C1 segment of cervical spinal cord (tissue), 14 donors: Measurements from ENCODE around the gene ELF5.

Experiments used
- DNase-seq, 14 donors: peaks; one replicate each; lab custom pipeline; 2025; lab: John Stamatoyannopoulos, UW

The ELF5 gene

DNA sequence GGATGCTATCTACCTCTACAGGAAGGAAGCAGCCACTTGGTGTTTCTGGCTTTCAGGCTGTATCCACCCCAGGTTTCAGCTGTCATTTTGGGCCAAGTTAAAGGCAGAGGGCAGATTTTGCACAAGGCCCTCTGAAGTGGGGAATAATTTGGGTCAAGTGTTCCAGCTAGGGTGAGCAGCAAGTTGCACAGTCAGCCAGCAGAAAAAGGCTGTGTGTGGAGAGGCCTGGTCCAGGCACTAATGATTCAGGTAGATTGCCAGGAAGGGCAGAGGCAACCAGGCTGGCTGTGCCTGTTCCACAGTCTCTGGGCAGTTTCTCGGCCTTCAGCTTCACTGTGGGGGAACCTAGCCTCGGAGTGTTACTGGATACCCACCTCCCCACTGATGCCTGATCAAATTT lies 8.6 kb upstream of the ELF5 start:
- no peak for DNase-seq

DNA sequence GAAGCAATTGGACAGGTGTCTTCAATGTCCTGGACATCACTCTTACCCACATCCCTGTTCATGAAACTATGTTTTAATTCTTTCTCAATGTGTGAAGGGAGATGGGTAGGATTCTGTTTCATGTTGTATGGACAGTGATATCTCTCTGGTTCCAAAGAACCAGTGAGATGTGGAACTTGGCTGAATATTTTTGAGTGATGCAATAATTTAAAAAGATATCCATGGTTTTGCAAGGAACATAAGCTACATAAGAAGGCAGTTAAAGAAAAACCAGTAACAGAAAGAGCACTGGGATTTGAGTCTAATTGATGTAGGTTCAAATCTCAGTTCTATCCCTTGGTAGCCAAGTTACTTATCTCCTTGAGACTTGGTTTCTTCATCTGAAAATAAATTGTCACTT lies 7.7 kb upstream of the ELF5 start:
- DNase-seq = no peak

DNA sequence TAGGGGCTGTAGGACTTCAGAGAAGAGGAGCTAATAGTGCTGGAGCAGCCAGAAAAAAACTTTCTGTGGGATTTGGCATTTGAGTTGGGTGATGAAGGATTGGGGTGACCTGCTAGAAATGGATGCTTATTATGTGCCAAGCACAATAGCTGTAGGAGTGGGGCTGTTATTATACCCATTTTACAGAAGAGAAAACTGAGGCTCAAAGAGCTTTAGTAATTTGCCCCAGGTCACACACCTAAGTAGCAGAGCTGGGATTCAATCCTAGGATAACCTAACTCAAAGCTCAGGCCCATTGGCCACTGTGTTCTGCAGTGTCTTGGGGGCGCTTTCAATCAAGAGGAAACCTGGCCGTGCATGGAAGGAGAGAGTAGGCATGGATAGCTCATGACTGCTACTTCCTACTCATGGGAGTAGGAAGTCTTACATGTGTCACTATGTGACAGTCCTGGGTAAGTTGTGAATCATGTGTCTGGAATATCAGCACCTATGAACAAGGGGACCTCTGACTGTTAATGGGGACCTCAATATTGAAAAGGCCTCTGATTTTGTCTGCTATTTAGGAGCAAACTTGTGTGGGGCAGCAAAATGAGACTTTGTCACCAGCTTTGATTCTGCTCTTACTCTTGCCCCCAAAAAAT lies 6.1 kb upstream of the ELF5 start:
- DNase-seq = no peak

DNA sequence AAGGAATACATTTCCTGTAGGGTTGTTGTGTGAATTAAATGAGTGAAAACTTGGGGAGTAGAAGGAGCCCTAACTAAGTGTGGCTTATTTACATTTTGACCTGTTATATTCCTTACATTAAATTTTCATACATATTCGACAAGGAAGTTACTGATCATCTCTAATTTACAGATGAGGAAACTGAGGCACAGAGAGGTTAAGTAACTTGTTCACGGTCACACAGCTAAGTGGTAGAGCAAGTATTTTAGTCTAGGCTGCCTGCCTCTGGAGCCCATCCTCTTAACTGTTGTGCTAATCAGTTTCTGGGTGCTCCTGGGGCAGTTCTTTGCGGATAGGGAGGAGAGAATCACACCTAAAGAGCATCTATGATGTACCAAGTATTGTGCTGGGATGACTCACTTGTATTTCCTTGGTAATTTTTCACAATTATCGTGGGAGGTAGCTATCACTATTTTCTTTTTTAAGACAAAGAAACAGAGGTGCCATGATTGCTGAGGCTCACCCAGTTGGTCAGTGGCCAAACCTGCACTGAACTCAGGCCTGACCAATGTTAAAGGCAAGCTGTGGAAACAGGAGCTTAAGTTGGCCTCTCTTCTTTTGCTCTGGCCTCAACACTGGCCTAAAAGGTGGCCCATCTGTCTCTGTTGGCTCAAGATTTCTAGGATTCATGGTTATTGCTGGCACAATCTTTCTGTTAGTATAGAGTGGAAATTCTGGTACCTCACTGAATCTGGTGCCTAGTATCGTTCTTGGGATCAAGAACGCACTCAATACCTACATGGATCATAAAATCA lies 2.9 kb upstream of the ELF5 start:
- no peak for DNase-seq

DNA sequence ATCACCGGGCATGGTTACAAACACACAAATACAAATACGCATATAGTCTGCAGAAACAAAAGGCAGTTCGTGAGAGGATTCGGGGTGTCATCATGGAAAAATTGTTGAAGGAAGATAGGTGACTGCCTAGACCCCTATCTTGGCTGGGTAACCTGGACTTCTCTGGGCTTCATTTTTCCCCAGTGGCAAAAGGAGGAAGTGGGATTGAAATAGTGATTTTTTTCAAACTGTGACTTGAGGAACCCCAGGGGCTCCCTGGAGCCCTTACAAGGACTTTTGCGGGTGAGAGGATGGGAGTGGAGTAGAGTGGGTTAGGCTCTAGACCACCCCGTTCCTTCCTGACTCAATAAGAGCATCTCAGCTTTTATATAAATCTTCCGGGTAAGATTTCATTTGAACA lies 1.0 kb upstream of the ELF5 start:
- DNase-seq = no peak

DNA sequence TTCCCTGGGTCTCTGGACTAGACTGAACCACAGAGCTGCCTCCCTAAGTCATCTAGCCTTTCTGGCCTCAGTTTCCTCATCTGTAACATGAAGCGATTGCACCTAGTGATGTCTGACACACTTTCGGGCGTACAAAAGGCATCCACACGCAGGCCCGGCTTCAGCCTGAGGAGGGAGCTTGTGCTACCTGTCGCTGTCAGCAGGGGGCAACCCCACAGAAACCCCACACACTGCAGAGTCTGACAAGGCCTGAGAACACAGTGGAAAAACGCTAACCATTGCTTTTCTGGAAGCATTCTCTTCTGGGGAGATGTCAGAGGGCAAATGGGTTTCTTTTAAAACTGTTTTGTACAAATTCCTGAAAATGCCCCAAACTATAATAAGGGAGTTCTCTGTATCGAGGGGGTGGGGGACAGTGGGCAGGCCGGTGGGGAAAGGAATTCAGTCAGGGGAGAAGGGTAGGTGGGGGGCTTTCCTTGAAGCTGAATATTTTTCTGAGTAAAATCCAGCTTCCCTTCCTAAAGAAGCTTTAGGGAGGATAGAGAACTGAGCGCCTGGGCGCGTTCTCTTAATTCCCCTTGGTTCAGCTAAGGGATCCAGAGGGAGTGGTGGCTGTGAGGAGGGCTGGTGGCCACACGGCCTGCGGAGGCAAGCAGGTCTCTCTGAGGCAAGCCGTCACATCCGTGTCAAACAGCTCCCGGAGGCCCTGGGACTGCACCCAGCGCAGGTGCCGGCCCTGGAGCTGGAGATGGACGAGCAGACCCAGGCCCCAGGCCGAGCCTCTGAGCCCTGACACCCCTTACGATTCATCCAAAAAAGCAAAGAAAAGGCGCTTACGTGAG lies 533 bp downstream of the ELF5 start:
- DNase-seq = peak in 6 of 14 donors; percentile 13 to 64 (median 30)

DNA sequence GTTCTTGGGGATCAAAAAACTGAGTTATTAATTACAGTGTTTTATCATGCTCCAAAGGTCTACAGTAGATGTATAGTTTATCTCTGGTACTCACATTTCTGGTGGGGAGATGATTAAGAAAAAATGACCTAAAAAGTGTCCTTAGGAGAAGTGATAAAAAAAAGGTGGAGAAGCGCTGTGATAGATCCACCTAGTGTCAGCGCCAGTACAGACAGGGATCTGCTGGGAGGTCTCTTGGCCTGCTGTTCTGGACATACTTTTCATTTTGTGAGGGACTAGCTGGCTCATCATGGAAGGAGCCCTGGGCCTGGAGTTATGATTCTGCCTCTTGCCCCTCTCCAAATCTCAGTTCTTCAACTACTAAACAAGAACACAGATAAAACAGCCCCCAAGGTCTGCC lies 2.9 kb downstream of the ELF5 start:
- DNase-seq = no peak

DNA sequence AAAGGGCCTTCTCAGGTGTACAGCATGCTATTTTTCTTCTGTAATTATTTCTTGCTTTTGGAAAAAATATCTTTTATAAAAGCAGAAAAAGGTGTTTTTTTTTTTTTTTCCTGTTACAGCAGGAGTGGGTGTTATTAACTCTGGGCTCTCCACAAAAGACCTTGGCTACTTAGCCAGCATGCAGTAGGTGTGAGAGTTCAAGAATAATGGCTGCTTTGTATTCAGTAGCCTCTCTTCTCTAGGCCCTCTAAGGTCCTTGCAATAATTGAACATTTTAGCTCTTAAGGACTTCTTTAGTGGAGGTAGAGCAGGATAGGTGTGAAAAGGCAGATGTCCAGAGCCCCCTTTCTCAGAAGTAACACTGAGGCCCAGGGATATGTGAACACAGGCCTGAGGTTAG lies 3.4 kb downstream of the ELF5 start:
- DNase-seq = no peak

DNA sequence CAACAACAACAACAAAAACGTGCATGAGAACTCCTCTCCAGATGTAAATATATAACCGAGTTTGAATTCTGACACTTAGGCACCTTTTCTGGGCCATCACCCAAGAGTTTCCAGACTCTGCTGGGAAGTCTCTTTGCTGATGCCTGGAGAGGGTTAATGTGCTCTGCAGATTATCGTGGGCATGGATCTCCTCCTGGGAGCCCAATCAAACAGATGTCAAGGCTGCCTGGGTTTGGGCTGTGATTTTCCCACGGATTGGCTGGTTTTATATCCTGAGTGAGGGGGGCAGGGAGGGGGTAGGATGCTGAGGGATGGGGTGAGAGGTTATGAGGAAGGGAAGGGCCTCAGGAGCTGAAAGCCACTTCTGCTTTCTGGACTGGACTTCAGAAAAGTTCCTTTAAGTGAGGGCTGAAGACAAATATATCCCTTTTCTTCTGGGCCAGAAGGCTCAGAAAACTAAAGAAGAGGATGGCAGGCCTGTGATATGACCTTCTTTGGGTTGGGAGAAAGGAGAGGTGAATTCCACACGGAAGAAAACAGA lies 4.2 kb downstream of the ELF5 start:
- DNase-seq = no peak

DNA sequence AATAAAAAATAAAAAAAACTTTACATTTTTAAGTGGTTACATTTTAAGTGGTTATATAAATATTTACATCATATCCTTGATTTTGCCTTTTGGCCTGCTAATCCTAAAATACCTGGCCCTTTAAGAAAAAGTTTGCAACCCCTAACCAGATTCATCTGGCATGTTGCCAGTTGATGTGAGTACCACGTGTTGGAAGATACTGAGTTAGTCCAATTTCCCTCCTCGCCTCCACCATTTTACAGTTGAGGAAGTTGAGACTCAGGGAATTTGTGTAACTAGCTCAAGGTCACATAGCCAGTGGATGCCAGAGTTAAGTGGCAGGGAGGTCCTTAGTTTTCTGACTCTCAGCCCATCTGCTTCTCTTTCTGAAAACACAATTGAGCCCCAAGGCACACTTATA lies 5.1 kb downstream of the ELF5 start:
- DNase-seq = no peak

DNA sequence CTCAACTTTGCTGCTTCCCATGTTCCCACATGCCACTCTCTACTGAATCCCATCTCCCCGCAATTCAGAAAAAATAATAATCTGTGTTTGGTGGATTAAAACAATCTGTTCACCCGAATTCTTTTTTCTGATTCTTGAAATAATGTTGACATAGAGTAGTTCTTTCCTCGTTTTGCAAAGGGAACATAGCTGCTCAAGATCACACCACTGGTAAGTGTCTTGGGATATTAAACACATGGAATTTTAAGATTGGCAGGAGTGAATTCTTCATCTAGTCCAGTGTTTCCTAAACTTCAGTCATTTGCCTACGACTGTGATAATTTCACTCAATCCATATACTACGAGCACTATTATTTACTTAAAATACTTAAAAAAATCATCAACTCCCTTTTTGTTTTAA lies 6.0 kb downstream of the ELF5 start:
- no peak for DNase-seq

DNA sequence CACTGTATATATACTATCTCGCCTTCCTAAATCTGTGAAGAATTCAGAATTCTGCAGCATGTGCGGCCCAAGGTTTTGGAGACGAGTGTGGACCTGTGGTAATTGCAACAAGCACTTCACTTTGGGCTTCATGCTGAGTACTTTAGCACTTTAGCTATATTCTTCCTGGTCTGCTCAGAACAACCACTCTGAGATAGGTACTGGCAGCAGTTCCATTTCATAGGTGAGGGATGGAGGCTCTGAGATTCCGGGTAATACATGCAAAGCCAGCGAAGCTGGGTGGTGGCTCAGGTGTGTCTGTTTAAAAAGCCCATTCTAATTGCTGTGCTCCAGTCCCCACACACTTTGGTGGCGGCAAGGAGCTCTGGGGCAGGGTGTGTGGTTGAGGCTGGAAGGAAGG lies 6.4 kb downstream of the ELF5 start:
- DNase-seq = no peak

DNA sequence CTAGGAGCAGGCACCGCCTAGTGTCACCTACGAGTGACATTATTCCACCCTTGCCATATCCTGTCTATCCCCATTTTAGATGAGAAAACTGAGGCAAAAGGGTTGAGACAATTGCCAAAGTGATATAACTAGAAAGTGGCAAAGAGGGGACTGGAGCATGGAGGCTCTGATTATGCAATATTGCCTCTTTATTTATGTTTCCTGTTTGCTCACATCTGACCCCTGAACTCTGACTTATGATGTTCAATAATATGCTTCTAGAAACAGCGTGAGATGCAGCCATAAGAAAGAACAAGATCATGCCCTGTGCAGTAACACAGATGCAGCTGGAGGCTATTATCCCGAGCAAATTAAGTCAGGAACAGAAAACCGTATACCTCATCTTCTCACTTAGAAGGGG lies 7.7 kb downstream of the ELF5 start:
- DNase-seq = no peak

DNA sequence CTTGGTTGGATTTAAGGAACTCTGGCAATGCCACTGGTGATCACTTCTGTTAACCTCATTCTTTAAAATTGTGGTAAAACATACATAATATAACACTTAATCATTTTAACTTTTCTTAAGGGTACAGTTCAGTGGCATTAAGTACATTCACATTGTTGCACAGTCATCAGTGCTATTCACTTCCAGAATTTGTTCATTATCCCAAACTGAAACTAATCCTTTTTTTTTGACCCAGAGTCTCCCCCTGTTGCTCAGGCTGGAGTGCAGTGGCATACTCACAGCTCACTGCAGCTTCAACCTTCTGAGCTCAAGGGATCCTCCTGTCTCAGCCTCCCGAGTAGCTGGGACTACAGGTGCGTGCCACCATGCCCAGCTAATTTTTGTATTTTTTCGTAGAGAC lies 10.6 kb downstream of the ELF5 start:
- no peak for DNase-seq

DNA sequence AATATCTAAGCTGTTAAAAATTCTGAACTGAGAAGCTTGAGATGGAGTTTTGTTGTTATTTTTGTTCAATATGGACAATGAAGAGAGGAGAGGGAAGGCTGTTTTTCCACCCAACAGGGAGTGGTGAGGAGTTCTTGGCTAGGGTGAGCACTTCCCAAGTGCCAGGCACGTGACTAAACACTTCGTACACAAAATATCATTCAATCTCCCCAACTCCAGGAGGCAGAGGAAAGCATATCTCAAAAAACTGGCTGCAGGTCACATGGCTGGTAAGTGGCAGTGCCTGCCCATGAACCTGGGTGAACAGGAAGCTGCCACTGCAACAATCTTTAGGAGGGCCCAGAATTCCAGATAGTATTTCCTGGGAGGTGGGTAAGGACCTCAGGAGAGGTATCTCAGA lies 11.6 kb downstream of the ELF5 start:
- DNase-seq = no peak

DNA sequence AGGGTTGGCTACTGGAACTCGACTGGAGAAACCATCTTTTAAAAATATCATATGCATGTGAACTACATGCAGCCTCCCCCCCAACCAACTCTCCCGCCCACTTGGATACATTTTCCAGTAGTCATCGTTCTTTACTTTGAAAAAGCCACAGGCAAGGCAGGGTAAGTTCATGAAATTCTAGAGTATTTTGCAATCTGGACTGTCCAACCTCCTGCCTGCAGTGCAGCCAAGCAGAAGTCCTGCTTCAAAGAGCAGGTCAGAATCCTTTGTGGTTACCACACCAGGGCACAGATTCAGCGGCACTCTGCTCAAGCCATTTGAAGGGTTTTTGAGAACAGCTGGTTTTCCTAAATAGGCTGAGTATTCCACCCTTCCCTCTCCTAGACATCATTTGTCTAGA lies 12.1 kb downstream of the ELF5 start:
- DNase-seq = no peak

DNA sequence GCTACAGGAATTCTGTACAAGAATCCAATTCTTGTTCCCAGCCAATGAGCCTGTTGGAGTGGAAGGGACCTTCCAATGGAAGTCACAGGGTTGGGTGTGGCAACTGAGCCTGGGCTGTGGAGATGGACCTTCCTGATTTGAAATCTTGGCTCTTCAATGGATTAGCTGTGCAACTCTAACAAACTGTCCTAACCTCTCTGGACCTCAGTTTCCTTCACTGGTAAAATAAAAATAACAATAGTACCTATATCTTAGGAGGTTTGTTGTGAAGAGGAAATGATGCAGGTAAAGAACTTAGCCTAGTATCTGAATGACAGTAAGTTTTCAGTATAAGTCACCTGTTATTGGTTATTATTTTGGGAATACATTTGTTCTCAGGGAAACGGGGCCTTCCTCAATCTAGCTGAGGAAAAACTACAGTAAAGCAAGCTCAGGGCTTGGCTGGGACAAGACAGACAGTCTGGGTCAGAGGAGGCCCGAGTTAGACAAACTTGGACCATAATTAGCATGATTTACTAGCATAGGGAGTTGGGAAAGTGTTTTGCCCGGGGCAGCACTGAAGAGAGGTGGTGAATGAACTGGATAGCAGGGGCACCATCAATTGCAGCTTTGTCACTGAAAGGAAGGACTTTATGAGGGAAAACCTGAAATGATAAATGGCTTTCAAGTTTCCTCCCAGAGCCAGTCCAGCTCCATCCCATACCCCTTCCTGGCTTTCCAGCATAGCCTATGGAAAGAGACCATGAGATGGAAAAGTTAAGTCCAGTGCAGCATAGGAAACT lies 13.7 kb downstream of the ELF5 start:
- no peak for DNase-seq

DNA sequence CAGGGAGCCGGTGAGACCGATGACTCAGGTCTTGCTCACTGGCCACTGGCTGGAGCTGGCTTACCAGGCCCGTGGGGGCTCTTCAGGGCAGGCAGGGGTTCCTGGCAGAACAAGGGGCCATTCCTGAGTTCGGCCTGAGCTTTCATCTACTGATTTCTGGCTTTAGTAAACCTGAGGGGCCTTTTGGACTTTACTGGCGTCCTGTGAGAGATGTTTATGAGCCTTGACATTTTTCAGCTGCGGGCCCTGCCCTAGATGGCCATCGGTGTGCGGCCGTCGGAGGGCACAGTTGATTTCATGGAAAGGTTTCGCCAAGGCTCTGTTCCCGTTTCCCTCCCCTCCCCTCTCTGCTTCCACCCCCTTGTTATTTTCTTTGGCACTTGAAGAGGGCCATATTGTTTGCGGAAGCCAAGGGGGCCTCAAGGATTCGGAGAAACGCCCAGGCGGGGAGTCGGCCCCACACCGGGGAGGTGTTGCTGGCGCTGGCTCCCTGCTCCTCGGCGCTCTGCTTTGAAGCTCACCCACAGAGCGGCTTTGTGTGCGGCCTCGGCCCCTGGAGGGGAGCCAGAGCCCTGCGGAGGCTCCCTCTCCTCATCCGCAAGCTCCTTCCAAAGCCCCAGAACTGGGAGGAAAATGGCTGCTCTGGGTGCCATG lies 17.7 kb downstream of the ELF5 start:
- DNase-seq = no peak

DNA sequence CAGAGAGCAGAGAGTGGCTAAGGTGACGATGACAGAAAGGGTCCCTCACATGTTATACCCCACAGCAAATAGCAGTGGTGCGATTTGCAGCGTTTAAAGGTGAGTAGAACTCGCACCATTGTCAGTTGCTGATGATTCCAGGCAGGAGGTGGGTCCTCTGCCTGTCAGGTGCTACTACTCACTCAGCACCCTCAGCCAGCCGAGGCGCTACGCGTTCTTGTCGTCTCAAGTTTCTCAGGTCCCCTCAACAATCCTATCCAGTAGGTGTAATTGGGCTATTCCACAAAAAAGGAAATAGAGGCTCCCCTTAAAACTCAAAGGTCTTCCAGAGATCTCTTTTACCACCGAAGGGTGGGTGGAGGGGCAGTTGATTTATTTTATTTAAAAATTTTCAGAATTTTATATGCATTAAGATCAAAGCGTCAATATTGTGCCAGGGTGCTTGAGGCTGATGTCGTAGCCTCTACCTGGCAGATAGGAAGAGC lies 18.3 kb downstream of the ELF5 start:
- DNase-seq = no peak

DNA sequence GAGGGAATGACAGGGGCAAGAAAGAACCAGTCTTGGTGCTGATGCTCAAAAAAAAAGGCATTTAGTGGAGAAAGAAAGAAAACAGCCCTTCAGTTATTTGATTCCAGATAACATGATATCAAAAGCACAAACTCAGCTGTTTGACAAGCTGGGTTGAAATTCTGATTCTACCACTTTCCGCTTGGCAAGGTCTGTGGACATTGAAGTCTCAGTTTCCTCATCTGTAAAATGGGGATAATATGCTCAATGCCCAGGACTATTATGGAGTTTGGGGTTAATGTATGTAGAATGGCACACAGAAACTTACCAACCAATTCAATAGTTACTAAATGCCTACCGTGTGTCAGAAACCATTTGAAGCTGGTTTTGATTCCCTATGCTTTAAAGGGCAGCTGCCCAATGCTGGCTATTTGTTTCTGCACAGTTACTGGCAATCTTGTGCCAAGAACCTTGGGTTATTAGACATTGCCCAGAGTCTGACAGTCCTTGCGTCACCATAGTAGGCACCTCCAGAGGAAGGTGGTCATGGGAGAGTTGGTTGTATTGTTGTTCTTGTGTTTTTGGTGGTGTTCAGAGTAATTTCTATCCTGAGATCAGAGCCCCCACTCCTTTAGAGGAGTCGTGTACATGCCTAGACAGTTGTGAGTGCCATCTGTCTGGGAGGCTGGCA lies 19.5 kb downstream of the ELF5 start:
- no peak for DNase-seq
